HepG2 (cell line): ENCODE data around the gene SEMA6B.

Experiments
- CEBPG ChIP-seq: IDR thresholded peaks from 2 replicates; pipeline ENCODE4 v1.6.1; 2016
- MAFF ChIP-seq: IDR thresholded peaks from 2 replicates; pipeline ENCODE4 v1.6.1; 2011; ENCODE audit warnings: low read depth, low read length, improper control_type of control experiment
- ZNF7 ChIP-seq: IDR thresholded peaks from 2 replicates; pipeline ENCODE4 v1.6.1; 2016; ENCODE audit warnings: missing biosample characterization, missing genetic modification reagents
- TF ChIP-seq, protein P1 (sequence below): sonication (generic); formaldehyde crosslinking; conservative IDR thresholded peaks from 2 replicates; pipeline ENCODE4 v1.4.0; 2020; ENCODE audit warnings: missing genetic modification reagents
- TF ChIP-seq, protein P2 (sequence below): IDR thresholded peaks from 2 replicates; pipeline ENCODE4 v1.6.1; 2016; ENCODE audit warnings: control low read depth

- TF ChIP-seq ZNF7 (no peak), MAFF (no peak), CEBPG (CRISPR knock-in tag) (0 out of 2 replicates have a peak, but pooled peaks have one; percentile 3)
- TF ChIP-seq, protein P1, sequence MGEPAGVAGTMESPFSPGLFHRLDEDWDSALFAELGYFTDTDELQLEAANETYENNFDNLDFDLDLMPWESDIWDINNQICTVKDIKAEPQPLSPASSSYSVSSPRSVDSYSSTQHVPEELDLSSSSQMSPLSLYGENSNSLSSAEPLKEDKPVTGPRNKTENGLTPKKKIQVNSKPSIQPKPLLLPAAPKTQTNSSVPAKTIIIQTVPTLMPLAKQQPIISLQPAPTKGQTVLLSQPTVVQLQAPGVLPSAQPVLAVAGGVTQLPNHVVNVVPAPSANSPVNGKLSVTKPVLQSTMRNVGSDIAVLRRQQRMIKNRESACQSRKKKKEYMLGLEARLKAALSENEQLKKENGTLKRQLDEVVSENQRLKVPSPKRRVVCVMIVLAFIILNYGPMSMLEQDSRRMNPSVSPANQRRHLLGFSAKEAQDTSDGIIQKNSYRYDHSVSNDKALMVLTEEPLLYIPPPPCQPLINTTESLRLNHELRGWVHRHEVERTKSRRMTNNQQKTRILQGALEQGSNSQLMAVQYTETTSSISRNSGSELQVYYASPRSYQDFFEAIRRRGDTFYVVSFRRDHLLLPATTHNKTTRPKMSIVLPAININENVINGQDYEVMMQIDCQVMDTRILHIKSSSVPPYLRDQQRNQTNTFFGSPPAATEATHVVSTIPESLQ (CRISPR knock-in tag) = no peak
- TF ChIP-seq, protein P2, sequence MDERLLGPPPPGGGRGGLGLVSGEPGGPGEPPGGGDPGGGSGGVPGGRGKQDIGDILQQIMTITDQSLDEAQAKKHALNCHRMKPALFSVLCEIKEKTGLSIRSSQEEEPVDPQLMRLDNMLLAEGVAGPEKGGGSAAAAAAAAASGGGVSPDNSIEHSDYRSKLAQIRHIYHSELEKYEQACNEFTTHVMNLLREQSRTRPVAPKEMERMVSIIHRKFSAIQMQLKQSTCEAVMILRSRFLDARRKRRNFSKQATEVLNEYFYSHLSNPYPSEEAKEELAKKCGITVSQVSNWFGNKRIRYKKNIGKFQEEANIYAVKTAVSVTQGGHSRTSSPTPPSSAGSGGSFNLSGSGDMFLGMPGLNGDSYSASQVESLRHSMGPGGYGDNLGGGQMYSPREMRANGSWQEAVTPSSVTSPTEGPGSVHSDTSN (CRISPR knock-in tag) = no peak
Measured at GRCh38 chr19:4582980-4583842, 23.7 kb upstream of the SEMA6B start.
